ENCODE results near the gene ATP23. TPM values are rescaled to one million over a fixed set of nuclear protein-coding genes. Genes with fewer than 3 reads are reported as not detected.
A peak's percentile ranks its signal among the peaks of the same experiment; 100 is the strongest.

Gene ATP23
- total RNA-seq, 1 experiment from 2014 or later, result 6.1 TPM

DNA sequence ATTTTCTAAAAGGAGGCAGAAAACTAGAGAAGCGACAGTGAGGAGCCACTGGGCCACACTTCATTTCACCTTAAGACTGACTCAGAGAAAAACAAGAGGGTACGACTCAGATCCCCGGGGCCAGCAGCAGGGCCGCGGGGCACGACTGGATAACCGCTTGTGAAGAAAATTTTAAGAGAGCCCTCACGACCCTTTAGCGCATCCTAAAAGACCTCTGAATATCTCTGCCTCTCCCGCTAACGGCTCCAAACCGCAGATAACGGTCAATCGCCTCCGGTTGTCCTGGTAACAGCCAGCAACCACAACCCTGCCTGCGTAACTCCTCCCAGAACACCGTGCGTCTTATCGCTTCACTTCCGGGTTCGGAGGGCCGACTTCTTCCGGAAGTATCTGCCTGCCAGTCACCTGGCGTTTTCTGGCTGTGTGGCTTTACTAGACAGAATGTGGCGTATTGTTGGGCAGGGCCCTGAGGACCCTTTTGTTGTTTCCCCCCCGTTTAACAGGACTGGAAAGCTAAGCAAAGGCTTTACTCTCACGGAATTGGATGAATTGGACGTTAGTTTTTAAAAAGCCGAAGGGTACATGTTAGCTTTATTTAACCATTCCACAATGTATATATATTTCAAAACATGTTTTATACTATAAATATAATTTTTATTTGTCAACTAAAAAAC, 5.4 kb upstream of the ATP23 start:
- CTCF ChIA-PET, result no interaction called here
- POLR2A ChIA-PET, result no interaction called here
- peaks cover 6% of the 10 kb centered on the region for H3K4me1 Mint-ChIP-seq
- H3K4me3 Mint-ChIP-seq, result peak overlapping the region; percentile 77
- no peak overlapping the region for H3K27ac Mint-ChIP-seq
- peak; percentile 77 for DNase-seq (ENCODE audit: low spot score)
- H3K27me3 Mint-ChIP-seq (ENCODE audit: low read depth), result peaks cover 57% of the 10 kb centered on the region
- peak; percentile 97 for ATAC-seq
- no peaks in the 10 kb centered on the region for H3K36me3 Mint-ChIP-seq
- H3K9me3 Mint-ChIP-seq, result 0 out of 2 replicates have a peak, but pooled peaks cover 3% of the 10 kb centered on the region
- TF ChIP-seq, protein P1, sequence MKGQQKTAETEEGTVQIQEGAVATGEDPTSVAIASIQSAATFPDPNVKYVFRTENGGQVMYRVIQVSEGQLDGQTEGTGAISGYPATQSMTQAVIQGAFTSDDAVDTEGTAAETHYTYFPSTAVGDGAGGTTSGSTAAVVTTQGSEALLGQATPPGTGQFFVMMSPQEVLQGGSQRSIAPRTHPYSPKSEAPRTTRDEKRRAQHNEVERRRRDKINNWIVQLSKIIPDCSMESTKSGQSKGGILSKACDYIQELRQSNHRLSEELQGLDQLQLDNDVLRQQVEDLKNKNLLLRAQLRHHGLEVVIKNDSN (CRISPR knock-in tag; IDR thresholded peaks at IDR 0.05), result peak; percentile 26; the same call in 1 of the 2 replicates
- TF ChIP-seq, protein P2, sequence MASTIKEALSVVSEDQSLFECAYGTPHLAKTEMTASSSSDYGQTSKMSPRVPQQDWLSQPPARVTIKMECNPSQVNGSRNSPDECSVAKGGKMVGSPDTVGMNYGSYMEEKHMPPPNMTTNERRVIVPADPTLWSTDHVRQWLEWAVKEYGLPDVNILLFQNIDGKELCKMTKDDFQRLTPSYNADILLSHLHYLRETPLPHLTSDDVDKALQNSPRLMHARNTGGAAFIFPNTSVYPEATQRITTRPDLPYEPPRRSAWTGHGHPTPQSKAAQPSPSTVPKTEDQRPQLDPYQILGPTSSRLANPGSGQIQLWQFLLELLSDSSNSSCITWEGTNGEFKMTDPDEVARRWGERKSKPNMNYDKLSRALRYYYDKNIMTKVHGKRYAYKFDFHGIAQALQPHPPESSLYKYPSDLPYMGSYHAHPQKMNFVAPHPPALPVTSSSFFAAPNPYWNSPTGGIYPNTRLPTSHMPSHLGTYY (CRISPR knock-in tag; IDR thresholded peaks at IDR 0.05), result no peak
- TF ChIP-seq FOXK1 (CRISPR knock-in tag; IDR thresholded peaks at IDR 0.05), result peak; percentile 78
- TF ChIP-seq ZNF121 (CRISPR knock-in tag; IDR thresholded peaks at IDR 0.05), result no peak
- TF ChIP-seq, protein P3, sequence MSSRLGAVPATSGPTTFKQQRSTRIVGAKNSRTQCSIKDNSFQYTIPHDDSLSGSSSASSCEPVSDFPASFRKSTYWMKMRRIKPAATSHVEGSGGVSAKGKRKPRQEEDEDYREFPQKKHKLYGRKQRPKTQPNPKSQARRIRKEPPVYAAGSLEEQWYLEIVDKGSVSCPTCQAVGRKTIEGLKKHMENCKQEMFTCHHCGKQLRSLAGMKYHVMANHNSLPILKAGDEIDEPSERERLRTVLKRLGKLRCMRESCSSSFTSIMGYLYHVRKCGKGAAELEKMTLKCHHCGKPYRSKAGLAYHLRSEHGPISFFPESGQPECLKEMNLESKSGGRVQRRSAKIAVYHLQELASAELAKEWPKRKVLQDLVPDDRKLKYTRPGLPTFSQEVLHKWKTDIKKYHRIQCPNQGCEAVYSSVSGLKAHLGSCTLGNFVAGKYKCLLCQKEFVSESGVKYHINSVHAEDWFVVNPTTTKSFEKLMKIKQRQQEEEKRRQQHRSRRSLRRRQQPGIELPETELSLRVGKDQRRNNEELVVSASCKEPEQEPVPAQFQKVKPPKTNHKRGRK (CRISPR knock-in tag; IDR thresholded peaks at IDR 0.05; ENCODE audit: borderline replicate concordance), result no peak
- TF ChIP-seq, protein P4, sequence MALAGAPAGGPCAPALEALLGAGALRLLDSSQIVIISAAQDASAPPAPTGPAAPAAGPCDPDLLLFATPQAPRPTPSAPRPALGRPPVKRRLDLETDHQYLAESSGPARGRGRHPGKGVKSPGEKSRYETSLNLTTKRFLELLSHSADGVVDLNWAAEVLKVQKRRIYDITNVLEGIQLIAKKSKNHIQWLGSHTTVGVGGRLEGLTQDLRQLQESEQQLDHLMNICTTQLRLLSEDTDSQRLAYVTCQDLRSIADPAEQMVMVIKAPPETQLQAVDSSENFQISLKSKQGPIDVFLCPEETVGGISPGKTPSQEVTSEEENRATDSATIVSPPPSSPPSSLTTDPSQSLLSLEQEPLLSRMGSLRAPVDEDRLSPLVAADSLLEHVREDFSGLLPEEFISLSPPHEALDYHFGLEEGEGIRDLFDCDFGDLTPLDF (CRISPR knock-in tag; IDR thresholded peaks at IDR 0.05), result no peak
- no peak for TF ChIP-seq ZNF671 (CRISPR knock-in tag; IDR thresholded peaks at IDR 0.05)
- TF ChIP-seq, protein P5, sequence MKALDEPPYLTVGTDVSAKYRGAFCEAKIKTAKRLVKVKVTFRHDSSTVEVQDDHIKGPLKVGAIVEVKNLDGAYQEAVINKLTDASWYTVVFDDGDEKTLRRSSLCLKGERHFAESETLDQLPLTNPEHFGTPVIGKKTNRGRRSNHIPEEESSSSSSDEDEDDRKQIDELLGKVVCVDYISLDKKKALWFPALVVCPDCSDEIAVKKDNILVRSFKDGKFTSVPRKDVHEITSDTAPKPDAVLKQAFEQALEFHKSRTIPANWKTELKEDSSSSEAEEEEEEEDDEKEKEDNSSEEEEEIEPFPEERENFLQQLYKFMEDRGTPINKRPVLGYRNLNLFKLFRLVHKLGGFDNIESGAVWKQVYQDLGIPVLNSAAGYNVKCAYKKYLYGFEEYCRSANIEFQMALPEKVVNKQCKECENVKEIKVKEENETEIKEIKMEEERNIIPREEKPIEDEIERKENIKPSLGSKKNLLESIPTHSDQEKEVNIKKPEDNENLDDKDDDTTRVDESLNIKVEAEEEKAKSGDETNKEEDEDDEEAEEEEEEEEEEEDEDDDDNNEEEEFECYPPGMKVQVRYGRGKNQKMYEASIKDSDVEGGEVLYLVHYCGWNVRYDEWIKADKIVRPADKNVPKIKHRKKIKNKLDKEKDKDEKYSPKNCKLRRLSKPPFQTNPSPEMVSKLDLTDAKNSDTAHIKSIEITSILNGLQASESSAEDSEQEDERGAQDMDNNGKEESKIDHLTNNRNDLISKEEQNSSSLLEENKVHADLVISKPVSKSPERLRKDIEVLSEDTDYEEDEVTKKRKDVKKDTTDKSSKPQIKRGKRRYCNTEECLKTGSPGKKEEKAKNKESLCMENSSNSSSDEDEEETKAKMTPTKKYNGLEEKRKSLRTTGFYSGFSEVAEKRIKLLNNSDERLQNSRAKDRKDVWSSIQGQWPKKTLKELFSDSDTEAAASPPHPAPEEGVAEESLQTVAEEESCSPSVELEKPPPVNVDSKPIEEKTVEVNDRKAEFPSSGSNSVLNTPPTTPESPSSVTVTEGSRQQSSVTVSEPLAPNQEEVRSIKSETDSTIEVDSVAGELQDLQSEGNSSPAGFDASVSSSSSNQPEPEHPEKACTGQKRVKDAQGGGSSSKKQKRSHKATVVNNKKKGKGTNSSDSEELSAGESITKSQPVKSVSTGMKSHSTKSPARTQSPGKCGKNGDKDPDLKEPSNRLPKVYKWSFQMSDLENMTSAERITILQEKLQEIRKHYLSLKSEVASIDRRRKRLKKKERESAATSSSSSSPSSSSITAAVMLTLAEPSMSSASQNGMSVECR (CRISPR knock-in tag; IDR thresholded peaks at IDR 0.05; ENCODE audit: borderline replicate concordance), result no peak
- TF ChIP-seq, protein P6, sequence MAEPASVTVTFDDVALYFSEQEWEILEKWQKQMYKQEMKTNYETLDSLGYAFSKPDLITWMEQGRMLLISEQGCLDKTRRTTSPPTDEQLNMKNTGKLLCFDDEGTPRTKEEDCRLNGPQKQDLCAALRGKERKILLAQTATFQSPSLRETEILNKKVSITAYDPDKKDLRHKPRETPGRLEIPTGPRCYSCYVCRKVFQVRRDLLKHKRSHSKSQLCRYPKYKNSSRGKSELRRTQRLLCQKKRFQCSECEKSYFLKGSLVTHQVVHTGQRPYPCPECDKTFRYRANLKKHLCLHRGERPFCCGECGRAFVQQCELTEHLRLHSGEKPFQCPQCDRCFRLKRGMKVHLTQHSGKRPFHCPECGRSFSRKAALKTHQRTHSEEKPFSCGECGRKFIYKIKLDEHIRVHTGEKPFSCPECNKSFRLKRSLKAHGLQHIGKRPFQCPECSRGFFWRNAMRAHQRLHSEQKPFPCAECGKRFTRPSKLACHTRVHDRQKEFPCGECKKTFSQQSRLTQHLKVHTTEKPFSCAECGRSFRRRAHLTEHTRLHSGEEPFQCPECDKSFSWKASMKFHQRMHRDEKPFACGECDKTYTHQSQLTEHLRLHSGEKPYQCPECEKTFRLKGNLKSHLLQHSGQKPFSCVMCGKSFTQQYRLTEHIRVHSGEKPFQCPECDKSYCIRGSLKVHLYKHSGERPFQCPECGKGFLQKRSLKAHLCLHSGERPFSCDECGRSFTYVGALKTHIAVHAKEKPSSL (CRISPR knock-in tag; conservative IDR thresholded peaks at IDR 0.05), result no peak
- TF ChIP-seq, protein P7, sequence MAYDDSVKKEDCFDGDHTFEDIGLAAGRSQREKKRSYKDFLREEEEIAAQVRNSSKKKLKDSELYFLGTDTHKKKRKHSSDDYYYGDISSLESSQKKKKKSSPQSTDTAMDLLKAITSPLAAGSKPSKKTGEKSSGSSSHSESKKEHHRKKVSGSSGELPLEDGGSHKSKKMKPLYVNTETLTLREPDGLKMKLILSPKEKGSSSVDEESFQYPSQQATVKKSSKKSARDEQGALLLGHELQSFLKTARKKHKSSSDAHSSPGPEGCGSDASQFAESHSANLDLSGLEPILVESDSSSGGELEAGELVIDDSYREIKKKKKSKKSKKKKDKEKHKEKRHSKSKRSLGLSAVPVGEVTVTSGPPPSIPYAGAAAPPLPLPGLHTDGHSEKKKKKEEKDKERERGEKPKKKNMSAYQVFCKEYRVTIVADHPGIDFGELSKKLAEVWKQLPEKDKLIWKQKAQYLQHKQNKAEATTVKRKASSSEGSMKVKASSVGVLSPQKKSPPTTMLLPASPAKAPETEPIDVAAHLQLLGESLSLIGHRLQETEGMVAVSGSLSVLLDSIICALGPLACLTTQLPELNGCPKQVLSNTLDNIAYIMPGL (CRISPR knock-in tag; IDR thresholded peaks at IDR 0.05), result no peak
- TF ChIP-seq SP1 (CRISPR knock-in tag; conservative IDR thresholded peaks at IDR 0.05), result 0 out of 2 replicates have a peak, but pooled peaks have one; percentile 26
- TF ChIP-seq TEAD1 (CRISPR knock-in tag; IDR thresholded peaks at IDR 0.05), result no peak
- TF ChIP-seq, protein P8, sequence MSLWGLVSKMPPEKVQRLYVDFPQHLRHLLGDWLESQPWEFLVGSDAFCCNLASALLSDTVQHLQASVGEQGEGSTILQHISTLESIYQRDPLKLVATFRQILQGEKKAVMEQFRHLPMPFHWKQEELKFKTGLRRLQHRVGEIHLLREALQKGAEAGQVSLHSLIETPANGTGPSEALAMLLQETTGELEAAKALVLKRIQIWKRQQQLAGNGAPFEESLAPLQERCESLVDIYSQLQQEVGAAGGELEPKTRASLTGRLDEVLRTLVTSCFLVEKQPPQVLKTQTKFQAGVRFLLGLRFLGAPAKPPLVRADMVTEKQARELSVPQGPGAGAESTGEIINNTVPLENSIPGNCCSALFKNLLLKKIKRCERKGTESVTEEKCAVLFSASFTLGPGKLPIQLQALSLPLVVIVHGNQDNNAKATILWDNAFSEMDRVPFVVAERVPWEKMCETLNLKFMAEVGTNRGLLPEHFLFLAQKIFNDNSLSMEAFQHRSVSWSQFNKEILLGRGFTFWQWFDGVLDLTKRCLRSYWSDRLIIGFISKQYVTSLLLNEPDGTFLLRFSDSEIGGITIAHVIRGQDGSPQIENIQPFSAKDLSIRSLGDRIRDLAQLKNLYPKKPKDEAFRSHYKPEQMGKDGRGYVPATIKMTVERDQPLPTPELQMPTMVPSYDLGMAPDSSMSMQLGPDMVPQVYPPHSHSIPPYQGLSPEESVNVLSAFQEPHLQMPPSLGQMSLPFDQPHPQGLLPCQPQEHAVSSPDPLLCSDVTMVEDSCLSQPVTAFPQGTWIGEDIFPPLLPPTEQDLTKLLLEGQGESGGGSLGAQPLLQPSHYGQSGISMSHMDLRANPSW (CRISPR knock-in tag; conservative IDR thresholded peaks at IDR 0.05; ENCODE audit: low read depth), result no peak
- TF ChIP-seq NFATC4 (CRISPR knock-in tag; IDR thresholded peaks at IDR 0.05), result no peak
- TF ChIP-seq NR2C2 (CRISPR knock-in tag; IDR thresholded peaks at IDR 0.05), result peak; percentile 90
- TF ChIP-seq JAZF1 (CRISPR knock-in tag; IDR thresholded peaks at IDR 0.05), result no peak
- no peak for TF ChIP-seq ZNF317 (CRISPR knock-in tag; IDR thresholded peaks at IDR 0.05; ENCODE audit: borderline replicate concordance, low read depth)
- no peak; the same call in 1 of the 2 replicates for TF ChIP-seq ETV6 (CRISPR knock-in tag; IDR thresholded peaks at IDR 0.05)
- 0 out of 2 replicates have a peak, but pooled peaks have one; percentile 32 for TF ChIP-seq ZNF232 (CRISPR knock-in tag; IDR thresholded peaks at IDR 0.05)
- TF ChIP-seq ZNF219 (CRISPR knock-in tag; IDR thresholded peaks at IDR 0.05; ENCODE audit: borderline replicate concordance), result no peak
- TF ChIP-seq GABPB1 (CRISPR knock-in tag; IDR thresholded peaks at IDR 0.05), result peak; percentile 59

Data from WTC11 (cell line).